HEK293T (cell line): ENCODE data around the gene SWSAP1.
A peak's percentile ranks its signal among the peaks of the same experiment; 100 is the strongest.
"Not testable (repeated sequence)": the region's sequence is repeated elsewhere in the genome, so short reads cannot be mapped to it uniquely, and the experiment has no call there.

ENCODE experiments used
- CTCF ChIA-PET: fragments of 350-600 bp; formaldehyde crosslinking; extraction: SDS; loops from one replicate; lab custom pipeline; 2021; ENCODE audit warnings: antibody characterized with exemption, inconsistent platforms; lab: Yijun Ruan, JAX
- POLR2A ChIA-PET: fragments of 350-600 bp; formaldehyde crosslinking; extraction: SDS; loops from one replicate; lab custom pipeline; 2020; ENCODE audit warnings: antibody characterized with exemption, inconsistent platforms; lab: Yijun Ruan, JAX
- DNase-seq: peaks from one replicate; pipeline ENCODE4 v3.0.0; 2012; ENCODE audit warnings: mixed read lengths; ENCODE audit errors: extremely low spot score
- ARNT ChIP-seq: fragments of 450-650 bp; IDR thresholded peaks from 2 replicates; pipeline ENCODE4 v1.6.1; 2017; ENCODE audit warnings: mild to moderate bottlenecking
- BHLHE40 ChIP-seq: fragments of 450-650 bp; IDR thresholded peaks from 2 replicates; pipeline ENCODE4 v1.6.1; 2016; ENCODE audit warnings: mild to moderate bottlenecking, moderate library complexity, borderline replicate concordance
- CTBP1 ChIP-seq: fragments of 450-650 bp; IDR thresholded peaks from 2 replicates; pipeline ENCODE4 v1.6.1; 2016; ENCODE audit warnings: borderline replicate concordance
- ELF4 ChIP-seq: fragments of 450-650 bp; IDR thresholded peaks from 2 replicates; pipeline ENCODE4 v1.6.1; 2017; ENCODE audit warnings: antibody characterized with exemption
- FOXA1 ChIP-seq: fragments of 450-650 bp; IDR thresholded peaks from 2 replicates; pipeline ENCODE4 v1.6.1; 2016; ENCODE audit warnings: mild to moderate bottlenecking
- FOXK2 ChIP-seq: fragments of 450-650 bp; IDR thresholded peaks from 2 replicates; pipeline ENCODE4 v1.6.1; 2016; ENCODE audit warnings: mild to moderate bottlenecking
- FOXM1 ChIP-seq: fragments of 450-650 bp; IDR thresholded peaks from 2 replicates; pipeline ENCODE4 v1.6.1; 2017; ENCODE audit warnings: mild to moderate bottlenecking, borderline replicate concordance
- HDGF ChIP-seq: fragments of 450-650 bp; IDR thresholded peaks from 2 replicates; pipeline ENCODE4 v1.6.1; 2017; ENCODE audit warnings: antibody characterized with exemption, borderline replicate concordance
- L3MBTL2 ChIP-seq: fragments of 450-650 bp; conservative IDR thresholded peaks from 2 replicates; pipeline ENCODE4 v1.6.1; 2016; ENCODE audit warnings: mild to moderate bottlenecking
- LEF1 ChIP-seq: fragments of 450-650 bp; IDR thresholded peaks from 2 replicates; pipeline ENCODE4 v1.6.1; 2017; ENCODE audit warnings: mild to moderate bottlenecking, borderline replicate concordance
- NFRKB ChIP-seq: fragments of 450-650 bp; IDR thresholded peaks from 2 replicates; pipeline ENCODE4 v1.6.1; 2016; ENCODE audit warnings: mild to moderate bottlenecking, moderate library complexity
- PKNOX1 ChIP-seq: fragments of 450-650 bp; IDR thresholded peaks from 2 replicates; pipeline ENCODE4 v1.6.1; 2016
- SP1 ChIP-seq: fragments of 450-650 bp; IDR thresholded peaks from 2 replicates; pipeline ENCODE4 v1.6.1; 2017
- SUZ12 ChIP-seq: fragments of 450-650 bp; IDR thresholded peaks from 2 replicates; pipeline ENCODE4 v1.6.1; 2016; ENCODE audit warnings: mild to moderate bottlenecking
- TARDBP ChIP-seq: fragments of 450-650 bp; IDR thresholded peaks from 2 replicates; pipeline ENCODE4 v1.6.1; 2016
- ZNF384 ChIP-seq: fragments of 450-650 bp; IDR thresholded peaks from 2 replicates; pipeline ENCODE4 v1.6.1; 2016

Gene SWSAP1

DNA sequence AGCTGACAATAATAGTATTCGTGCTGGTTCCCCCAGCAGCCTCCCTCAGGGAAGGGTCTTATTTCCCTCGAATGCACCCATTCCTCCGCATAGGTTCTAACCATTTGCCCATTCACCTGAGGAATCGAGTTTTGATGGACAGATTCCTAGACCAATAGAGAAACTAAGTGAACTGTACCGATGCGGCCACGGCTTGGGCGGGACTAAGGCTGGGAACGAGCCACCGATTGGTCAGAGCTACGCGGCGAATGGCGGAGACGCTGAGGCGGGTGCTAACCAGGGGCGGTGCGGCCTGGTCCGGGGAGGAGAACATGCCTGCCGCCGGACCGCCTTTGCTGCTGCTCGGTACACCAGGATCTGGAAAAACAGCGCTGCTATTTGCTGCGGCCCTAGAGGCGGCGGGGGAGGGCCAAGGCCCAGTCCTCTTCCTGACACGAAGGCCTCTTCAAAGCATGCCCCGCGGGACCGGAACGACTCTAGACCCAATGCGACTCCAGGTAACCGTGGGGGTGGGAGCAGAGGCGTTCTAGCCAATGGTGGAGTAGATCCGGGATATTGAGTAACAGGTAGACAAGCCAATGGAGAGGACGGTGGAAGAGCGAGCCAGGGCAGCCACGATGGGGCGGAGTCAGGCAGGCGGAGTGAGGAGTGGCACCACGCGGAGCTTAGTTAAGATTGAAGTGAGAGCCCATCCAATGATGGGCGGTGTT is at the start of gene SWSAP1:
TSS of gene SWSAP1 (plus strand) at position 234 of the 710 bp plus-strand sequence. CDS start at position 249, 15 bp downstream.
- TF ChIP-seq BHLHE40 = no peak
- peak; percentile 99 for TF ChIP-seq PKNOX1
- TF ChIP-seq LEF1 = no peak
- TF ChIP-seq ARNT = no peak
- no peak for TF ChIP-seq SUZ12
- peak; percentile 65 for TF ChIP-seq ELF4
- peak; percentile 76 for TF ChIP-seq L3MBTL2
- TF ChIP-seq FOXM1 = no peak
- peak; percentile 94 for DNase-seq
- ChIA-PET CTCF (interaction anchor here (0.6 to 1.4 kb wide), 5 partner anchors 9 to 188 kb away, joined by 3 to 8 read pairs (median 4); no protein-coding TSS in a partner anchor), POLR2A (interaction anchor here (0.7 to 2.5 kb wide), 34 partner anchors 9 to 184 kb away, joined by 3 to 24 read pairs (median 4); partner anchors contain the start of genes CCDC159, ECSIT, ELOF1 and EPOR)

- ChIA-PET POLR2A (interaction anchor here (1.1 to 1.3 kb wide), 2 partner anchors 14 to 22 kb away, joined by 4 read pairs; partner anchors contain the start of genes CCDC159, RAB3D and TMEM205), CTCF (interaction anchor here (0.6 kb wide), 1 partner anchor 48 kb away, joined by 4 read pairs; no protein-coding TSS in a partner anchor)
- no peak for TF ChIP-seq NFRKB
- TF ChIP-seq LEF1 = no peak
- no peak for TF ChIP-seq HDGF
- no peak for TF ChIP-seq TARDBP
- no peak for TF ChIP-seq ELF4
- no peak for TF ChIP-seq SP1
- no peak for TF ChIP-seq L3MBTL2
- no peak for TF ChIP-seq FOXA1
- no peak for TF ChIP-seq SUZ12
- TF ChIP-seq FOXK2 = no peak
- TF ChIP-seq ZNF384 = no peak
- TF ChIP-seq FOXM1 = no peak
- DNase-seq = no peak
These were observed 49.6 kb upstream of the SWSAP1 start for GRCh38 chr19:11324748-11325389.

GRCh38 chr19:11325544-11325943 is 48.9 kb upstream of the SWSAP1 start:
- ChIA-PET POLR2A (interaction anchor here (1.3 kb wide), 1 partner anchor 14 kb away, joined by 4 read pairs; the partner anchor contains the start of gene RAB3D), CTCF (no interaction called here)
- TF ChIP-seq LEF1 (no peak), L3MBTL2 (no peak), ARNT (no peak), ELF4 (no peak), SP1 (no peak), FOXM1 (no peak), SUZ12 (no peak), NFRKB (no peak), HDGF (no peak), TARDBP (no peak), FOXK2 (no peak), ZNF384 (no peak), BHLHE40 (no peak)
- no peak for DNase-seq

- TF ChIP-seq BHLHE40 (no peak), NFRKB (no peak), SP1 (no peak), FOXM1 (no peak), ARNT (no peak), SUZ12 (no peak), PKNOX1 (no peak), FOXK2 (no peak), ZNF384 (no peak), L3MBTL2 (no peak), LEF1 (no peak)
- ChIA-PET CTCF (no interaction called here), POLR2A (no interaction called here)
- no peak for DNase-seq
These were observed 44.3 kb upstream of the SWSAP1 start for GRCh38 chr19:11330127-11330526.

DNA sequence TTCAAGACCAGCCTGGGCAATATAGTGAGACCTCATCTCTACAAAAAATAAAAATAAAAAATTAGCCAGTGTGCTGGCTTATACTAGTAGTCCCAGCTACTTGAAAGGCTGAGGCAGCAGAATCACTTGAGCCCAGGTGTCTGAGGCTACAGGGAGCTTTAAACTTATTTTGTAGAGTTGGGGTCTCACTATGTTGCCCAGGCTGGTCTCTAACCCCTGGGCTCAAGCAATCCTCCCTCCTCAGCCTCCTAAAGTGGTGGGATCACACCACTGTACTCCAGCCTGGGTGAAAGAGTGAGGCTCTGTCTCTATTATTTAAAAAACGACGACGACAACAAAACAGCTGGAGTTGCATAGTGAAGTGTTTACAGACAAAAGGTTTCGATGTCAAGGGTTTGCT is 43.0 kb upstream of the SWSAP1 start:
- TF ChIP-seq CTBP1 (no peak), HDGF (no peak), ZNF384 (no peak), PKNOX1 (no peak), ARNT (no peak), TARDBP (no peak), FOXM1 (no peak), FOXA1 (no peak)
- CTCF ChIA-PET = no interaction called here
- POLR2A ChIA-PET = interaction anchor here (0.8 to 1.5 kb wide), 2 partner anchors 38 to 43 kb away, joined by 3 to 4 read pairs; partner anchors contain the start of gene SWSAP1
- DNase-seq = no peak

DNA sequence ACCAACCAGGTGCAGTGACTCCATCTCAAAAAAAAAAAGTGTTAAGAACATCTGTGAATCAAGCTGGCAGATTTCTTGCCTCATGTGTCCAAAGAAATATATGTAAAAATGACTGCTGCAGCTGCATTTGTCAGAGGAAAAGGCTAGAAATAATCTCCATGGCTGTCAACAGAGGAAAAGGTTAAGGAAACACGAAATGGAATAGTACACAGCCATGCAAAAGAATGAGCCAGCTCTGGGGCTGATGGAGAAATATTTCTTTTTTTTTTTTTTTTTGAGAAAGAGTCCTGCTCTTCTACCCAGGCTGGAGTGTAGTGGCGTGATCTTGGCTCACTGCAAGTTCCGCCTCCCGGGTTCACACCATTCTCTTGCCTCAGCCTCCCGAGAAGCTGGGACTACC is 41.6 kb upstream of the SWSAP1 start:
- ChIA-PET POLR2A (no interaction called here), CTCF (no interaction called here)
- DNase-seq = no peak
- no peak for TF ChIP-seq LEF1
- no peak for TF ChIP-seq FOXA1
- no peak for TF ChIP-seq HDGF
- TF ChIP-seq ZNF384 = no peak
- no peak for TF ChIP-seq SP1
- TF ChIP-seq L3MBTL2 = no peak
- no peak for TF ChIP-seq FOXK2
- TF ChIP-seq FOXM1 = no peak
- TF ChIP-seq SUZ12 = no peak
- no peak for TF ChIP-seq ARNT
- TF ChIP-seq TARDBP = no peak
- TF ChIP-seq PKNOX1 = no peak

DNA sequence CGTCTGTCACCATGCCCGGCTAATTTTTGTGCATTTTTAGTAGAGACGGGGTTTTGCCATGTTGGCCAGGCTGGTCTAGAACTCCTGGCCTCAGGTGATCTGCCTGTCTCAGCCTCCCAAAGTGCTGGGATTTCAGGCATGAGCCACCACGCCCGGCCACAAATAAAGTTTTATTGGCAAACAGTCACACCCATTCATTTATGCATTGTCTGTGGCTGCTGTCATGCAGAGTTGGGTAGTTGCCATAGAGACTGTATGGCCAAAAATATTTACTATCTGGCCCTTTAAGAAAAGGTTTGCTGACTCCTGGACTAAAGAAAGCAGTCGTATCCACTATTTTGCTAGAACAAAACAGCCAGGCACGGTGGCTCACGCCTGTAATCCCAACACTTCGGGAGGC is 40.6 kb upstream of the SWSAP1 start:
- DNase-seq, POLR2A ChIA-PET: not testable (repeated sequence)

More for the DNA sequence above, 40.6 kb upstream of the SWSAP1 start:
- CTCF ChIA-PET = interaction anchor here (0.7 kb wide), 1 partner anchor 37 kb away, joined by 3 read pairs; no protein-coding TSS in a partner anchor
